NB4 (cell line): ENCODE data around the gene HS3ST4.
A peak's percentile ranks its signal among the peaks of the same experiment; 100 is the strongest.

Experiments
- CTCF ChIP-seq: IDR thresholded peaks from one replicate; pipeline ENCODE4 v1.5.1; 2012; ENCODE audit warnings: low read depth, low read length
- MAX ChIP-seq: IDR thresholded peaks from 2 replicates; pipeline ENCODE4 v1.6.1; 2011; ENCODE audit warnings: low read depth, low read length

- TF ChIP-seq CTCF = peak; percentile 65
- no peak for TF ChIP-seq MAX
Measured at GRCh38 chr16:25707982-25708583, 16.3 kb downstream of the HS3ST4 start.
